HepG2 (cell line): ENCODE results near the gene STARD13. TPM values are rescaled to one million over a fixed set of nuclear protein-coding genes. Genes with fewer than 3 reads are reported as not detected.

Experiments used
- AGO1 ChIP-seq: fragments of 200-400 bp; formaldehyde crosslinking; IDR thresholded peaks from 2 replicates; pipeline ENCODE4 v1.6.1; 2017; ENCODE audit warnings: mild to moderate bottlenecking, low read depth, low read length, moderate library complexity; ENCODE audit not compliant: poor library complexity, severe bottlenecking
- ARNT2 ChIP-seq: sonication (generic); formaldehyde crosslinking; IDR thresholded peaks from 2 replicates; pipeline ENCODE4 v1.8.0; 2022; ENCODE audit warnings: mild to moderate bottlenecking, low read depth, missing genetic modification reagents, moderate library complexity
- BCL3 ChIP-seq: sonication (generic); formaldehyde crosslinking; IDR thresholded peaks from 2 replicates; pipeline ENCODE4 v1.5.1; 2020; ENCODE audit warnings: mild to moderate bottlenecking, missing genetic modification reagents, moderate library complexity
- FOXK1 ChIP-seq: sonication (generic); formaldehyde crosslinking; IDR thresholded peaks from 2 replicates; pipeline ENCODE4 v1.4.0; 2020; ENCODE audit warnings: low read depth, missing genetic modification reagents, borderline replicate concordance
- GMEB1 ChIP-seq: sonication (generic); formaldehyde crosslinking; IDR thresholded peaks from 2 replicates; pipeline ENCODE4 v1.5.1; 2020; ENCODE audit warnings: missing genetic modification reagents, mild to moderate bottlenecking, borderline replicate concordance
- LRRFIP1 ChIP-seq: sonication (generic); formaldehyde crosslinking; conservative IDR thresholded peaks from 2 replicates; pipeline ENCODE4 v1.4.0; 2020; ENCODE audit warnings: missing genetic modification reagents
- NR2F6 ChIP-seq, 2 experiments: IDR thresholded peaks; 2 replicates each; pipeline ENCODE4 v1.6.1; 2016; ENCODE audit warnings: antibody characterized with exemption in 1 of 2, mild to moderate bottlenecking in 1 of 2
- NR3C1 ChIP-seq: sonication (generic); formaldehyde crosslinking; IDR thresholded peaks from 2 replicates; pipeline ENCODE4 v1.4.0; 2020; ENCODE audit warnings: missing genetic modification reagents
- SOX6 ChIP-seq, 2 experiments: fragments of 450-650 bp in 1 of 2; sonication (generic) in 1 of 2; formaldehyde crosslinking in 1 of 2; IDR thresholded peaks; 2 replicates each; pipeline versions ENCODE4 v1.4.0 to v1.6.1; 2017 to 2020; ENCODE audit warnings: antibody characterized with exemption in 1 of 2, mild to moderate bottlenecking in 1 of 2, missing genetic modification reagents in 1 of 2
- SRSF4 ChIP-seq: fragments of 200-400 bp; formaldehyde crosslinking; IDR thresholded peaks from one replicate; pipeline ENCODE4 v1.6.1; 2018; ENCODE audit warnings: mild to moderate bottlenecking, low read depth, low read length, moderate library complexity; ENCODE audit not compliant: poor library complexity, severe bottlenecking
- ZC3H4 ChIP-seq: sonication (generic); formaldehyde crosslinking; IDR thresholded peaks from 2 replicates; pipeline ENCODE4 v1.4.0; 2020; ENCODE audit warnings: missing genetic modification reagents, borderline replicate concordance
- ZNF12 ChIP-seq: sonication (generic); formaldehyde crosslinking; IDR thresholded peaks from 2 replicates; pipeline ENCODE4 v1.5.0; 2020; ENCODE audit warnings: missing genetic modification reagents
- ZNF232 ChIP-seq: sonication (generic); formaldehyde crosslinking; IDR thresholded peaks from 2 replicates; pipeline ENCODE4 v1.4.0; 2020; ENCODE audit warnings: missing genetic modification reagents, borderline replicate concordance
- ZNF660 ChIP-seq: sonication (generic); formaldehyde crosslinking; IDR thresholded peaks from 2 replicates; pipeline ENCODE4 v1.5.1; 2020; ENCODE audit warnings: mild to moderate bottlenecking, low read depth, missing genetic modification reagents, borderline replicate concordance
- ZSCAN25 ChIP-seq: sonication (generic); formaldehyde crosslinking; IDR thresholded peaks from 2 replicates; pipeline ENCODE4 v1.8.0; 2022; ENCODE audit warnings: mild to moderate bottlenecking, missing genetic modification reagents
- polyA plus RNA-seq, 8 experiments: library from polyadenylated mRNA; depleted of rRNA in 3 of 8; stranded (reverse) in 7 of 8; unstranded in 1 of 8; fragments of >200 nt; fragmentation: Illumina TruSeq in 4 of 8; extraction: Trizol in 4 of 8; gene quantifications; 2 replicates each; pipeline versions ENCODE4 v1.2.1 to v1.2.3, GENCODE V29; 2011 to 2016; ENCODE audit warnings: low read depth in 4 of 8, missing spikeins in 1 of 8, mixed read lengths in 1 of 8; ENCODE audit not compliant: insufficient read depth in 1 of 8
- total RNA-seq, 5 experiments: library from RNA; depleted of rRNA; stranded (reverse); fragments of >200 nt; fragmentation: Illumina TruSeq; extraction: Trizol; gene quantifications; 2 replicates each; pipeline ENCODE4 v1.2.3, GENCODE V29; 2016; ENCODE audit warnings: low read depth in 1 of 5
- TF ChIP-seq, protein P1 (sequence below): sonication (generic); formaldehyde crosslinking; IDR thresholded peaks from 2 replicates; pipeline ENCODE4 v1.4.0; 2020; ENCODE audit warnings: missing genetic modification reagents, borderline replicate concordance
- TF ChIP-seq, protein P2 (sequence below): sonication (generic); formaldehyde crosslinking; IDR thresholded peaks from 2 replicates; pipeline ENCODE4 v1.4.0; 2020; ENCODE audit warnings: missing genetic modification reagents

The STARD13 gene
- total and polyA plus RNA-seq, 2 of the 13 experiments (the other 11 are each of a cell fraction or from before 2014, with no cell fraction given) = 12.8 to 14.3 TPM

- no peak for TF ChIP-seq GMEB1 (CRISPR knock-in tag)
- TF ChIP-seq NR2F6 (IDR thresholded peaks at IDR 0.05) = no peak; the same call in none of the 2 replicates
- TF ChIP-seq NR2F6 (CRISPR knock-in tag; IDR thresholded peaks at IDR 0.05) = no peak
- no peak for TF ChIP-seq BCL3 (CRISPR knock-in tag)
- TF ChIP-seq, protein P1, sequence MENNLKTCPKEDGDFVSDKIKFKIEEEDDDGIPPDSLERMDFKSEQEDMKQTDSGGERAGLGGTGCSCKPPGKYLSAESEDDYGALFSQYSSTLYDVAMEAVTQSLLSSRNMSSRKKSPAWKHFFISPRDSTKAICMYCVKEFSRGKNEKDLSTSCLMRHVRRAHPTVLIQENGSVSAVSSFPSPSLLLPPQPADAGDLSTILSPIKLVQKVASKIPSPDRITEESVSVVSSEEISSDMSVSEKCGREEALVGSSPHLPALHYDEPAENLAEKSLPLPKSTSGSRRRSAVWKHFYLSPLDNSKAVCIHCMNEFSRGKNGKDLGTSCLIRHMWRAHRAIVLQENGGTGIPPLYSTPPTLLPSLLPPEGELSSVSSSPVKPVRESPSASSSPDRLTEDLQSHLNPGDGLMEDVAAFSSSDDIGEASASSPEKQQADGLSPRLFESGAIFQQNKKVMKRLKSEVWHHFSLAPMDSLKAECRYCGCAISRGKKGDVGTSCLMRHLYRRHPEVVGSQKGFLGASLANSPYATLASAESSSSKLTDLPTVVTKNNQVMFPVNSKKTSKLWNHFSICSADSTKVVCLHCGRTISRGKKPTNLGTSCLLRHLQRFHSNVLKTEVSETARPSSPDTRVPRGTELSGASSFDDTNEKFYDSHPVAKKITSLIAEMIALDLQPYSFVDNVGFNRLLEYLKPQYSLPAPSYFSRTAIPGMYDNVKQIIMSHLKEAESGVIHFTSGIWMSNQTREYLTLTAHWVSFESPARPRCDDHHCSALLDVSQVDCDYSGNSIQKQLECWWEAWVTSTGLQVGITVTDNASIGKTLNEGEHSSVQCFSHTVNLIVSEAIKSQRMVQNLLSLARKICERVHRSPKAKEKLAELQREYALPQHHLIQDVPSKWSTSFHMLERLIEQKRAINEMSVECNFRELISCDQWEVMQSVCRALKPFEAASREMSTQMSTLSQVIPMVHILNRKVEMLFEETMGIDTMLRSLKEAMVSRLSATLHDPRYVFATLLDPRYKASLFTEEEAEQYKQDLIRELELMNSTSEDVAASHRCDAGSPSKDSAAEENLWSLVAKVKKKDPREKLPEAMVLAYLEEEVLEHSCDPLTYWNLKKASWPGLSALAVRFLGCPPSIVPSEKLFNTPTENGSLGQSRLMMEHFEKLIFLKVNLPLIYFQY = no peak
- TF ChIP-seq SRSF4 = no peak
- no peak for TF ChIP-seq AGO1
- no peak for TF ChIP-seq ZNF12 (CRISPR knock-in tag)
- no peak for TF ChIP-seq LRRFIP1 (CRISPR knock-in tag)
- no peak for TF ChIP-seq NR3C1 (CRISPR knock-in tag)
- TF ChIP-seq ZC3H4 (CRISPR knock-in tag) = no peak
- TF ChIP-seq, protein P2, sequence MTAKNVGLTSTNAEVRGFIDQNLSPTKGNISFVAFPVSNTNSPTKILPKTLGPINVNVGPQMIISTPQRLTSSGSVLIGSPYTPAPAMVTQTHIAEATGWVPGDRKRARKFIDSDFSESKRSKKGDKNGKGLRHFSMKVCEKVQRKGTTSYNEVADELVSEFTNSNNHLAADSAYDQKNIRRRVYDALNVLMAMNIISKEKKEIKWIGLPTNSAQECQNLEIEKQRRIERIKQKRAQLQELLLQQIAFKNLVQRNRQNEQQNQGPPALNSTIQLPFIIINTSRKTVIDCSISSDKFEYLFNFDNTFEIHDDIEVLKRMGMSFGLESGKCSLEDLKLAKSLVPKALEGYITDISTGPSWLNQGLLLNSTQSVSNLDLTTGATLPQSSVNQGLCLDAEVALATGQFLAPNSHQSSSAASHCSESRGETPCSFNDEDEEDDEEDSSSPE (CRISPR knock-in tag) = no peak
- TF ChIP-seq SOX6 (IDR thresholded peaks at IDR 0.05) = no peak
- peak; percentile 70 for TF ChIP-seq SOX6 (CRISPR knock-in tag; IDR thresholded peaks at IDR 0.05)
- no peak for TF ChIP-seq ZNF232 (CRISPR knock-in tag)
- no peak for TF ChIP-seq ZSCAN25 (CRISPR knock-in tag)
- TF ChIP-seq FOXK1 (CRISPR knock-in tag) = 0 out of 2 replicates have a peak, but pooled peaks have one; percentile 2
- TF ChIP-seq ZNF660 (CRISPR knock-in tag) = no peak
- TF ChIP-seq ARNT2 (CRISPR knock-in tag) = no peak
Observed at GRCh38 chr13:33261387-33262061, 24.0 kb downstream of the STARD13 start (continued).
